Small intestine (tissue), 7 donors: ENCODE data around the gene PPM1D. TPM values are rescaled to one million over a fixed set of nuclear protein-coding genes. Genes with fewer than 3 reads are reported as not detected.

Source experiments
- DNase-seq, 2 donors: peaks; one replicate each; pipeline versions ENCODE4 v3.0.0 to v3.0.0-alpha.2; 2013
- FAIRE-seq: peaks from 2 replicates; lab custom pipeline; 2012; peaks lifted over from hg19 to GRCh38; lab: Jason Lieb, UNC
- H3K27ac ChIP-seq, 3 donors: one replicate each; pipeline ENCODE4 v1.5.1; 2013; ENCODE audit warnings: low read length in 2 of 3, mild to moderate bottlenecking in 2 of 3, control low read depth in 1 of 3, inconsistent platforms in 1 of 3, low read depth in 1 of 3, moderate library complexity in 1 of 3
- H3K27me3 ChIP-seq, 3 donors: one replicate each; pipeline ENCODE4 v1.6.1; 2013; ENCODE audit warnings: low read length in 3 of 3, inconsistent platforms in 1 of 3; ENCODE audit not compliant: control insufficient read depth in 3 of 3, insufficient read depth in 3 of 3
- H3K36me3 ChIP-seq, 3 donors: one replicate each; pipeline ENCODE4 v1.6.1; 2013; ENCODE audit warnings: low read length in 3 of 3, inconsistent platforms in 1 of 3, low read depth in 1 of 3, mild to moderate bottlenecking in 1 of 3, moderate library complexity in 1 of 3; ENCODE audit not compliant: control insufficient read depth in 3 of 3, insufficient read depth in 2 of 3
- H3K4me1 ChIP-seq, 3 donors: one replicate each; pipeline ENCODE4 v1.6.1; 2013; ENCODE audit warnings: low read length in 2 of 3, inconsistent platforms in 1 of 3, low read depth in 1 of 3, mild to moderate bottlenecking in 1 of 3, moderate library complexity in 1 of 3; ENCODE audit not compliant: control insufficient read depth in 3 of 3, insufficient read depth in 2 of 3
- H3K4me3 ChIP-seq, 3 donors: one replicate each; pipeline ENCODE4 v1.5.1; 2013; ENCODE audit warnings: low read length in 3 of 3, control low read depth in 1 of 3, inconsistent platforms in 1 of 3, low read depth in 1 of 3, mild to moderate bottlenecking in 1 of 3, moderate library complexity in 1 of 3
- H3K9me3 ChIP-seq, 2 donors: one replicate each; pipeline ENCODE4 v1.6.1; 2013; ENCODE audit warnings: low read depth in 1 of 2, low read length in 1 of 2; ENCODE audit not compliant: control insufficient read depth in 2 of 2, insufficient read depth in 1 of 2
- WGBS, 3 donors: extraction: QIAGEN DNeasy Blood & Tissue Kit; methylation state at CpG; one replicate each; pipeline ENCODE4 v1.1.7; 2013; 5-methylcytosine and 5-hydroxymethylcytosine counted together
- polyA plus RNA-seq, 4 donors: library from polyadenylated mRNA; stranded (reverse) in 3 of 4; unstranded in 1 of 4; fragments of 200-250 nt in 3 of 4; fragments of 120-200 nt in 1 of 4; gene quantifications; one replicate each; pipeline versions ENCODE4 v1.2.1 to v1.2.3, GENCODE V29; 2013
- donor health status: healthy with polysubstance abuse.
- donor health status: control.
- donor health status: control.
- donor health status: Bipolar disorder and iron deficiency.
- donor health status: healthy.

The PPM1D gene
- polyA plus RNA-seq, 4 donors, result 3.8 to 13.6 (median 5.7) TPM

GRCh38 chr17:60647705-60648104 lies 47.7 kb downstream of the PPM1D start:
- H3K4me3 ChIP-seq, result no peak overlapping the region
- no peaks in the 10 kb centered on the region for H3K4me1 ChIP-seq
- DNase-seq (no peak), FAIRE-seq (no peak)
- H3K9me3 ChIP-seq, result no peaks in the 10 kb centered on the region
- WGBS, 3 donors, result 90 to 96% (median 91%) methylated on average over 1 of the region's 1 CpG
- no peak overlapping the region for H3K27ac ChIP-seq
- H3K36me3 ChIP-seq, result peaks cover 2 to 26% (median 7%) of the 10 kb centered on the region in 3 donors
- H3K27me3 ChIP-seq, result no peaks in the 10 kb centered on the region

GRCh38 chr17:60652454-60653247 lies 52.7 kb downstream of the PPM1D start:
- peaks cover 2 to 24% (median 7%) of the 10 kb centered on the region in 3 donors for H3K36me3 ChIP-seq
- FAIRE-seq, result no peak
- WGBS, 3 donors, result 68 to 87% (median 76%) methylated on average over 2 of the region's 2 CpGs

GRCh38 chr17:60653569-60653968 lies 53.6 kb downstream of the PPM1D start:
- Histone ChIP-seq H3K27ac (no peak overlapping the region), H3K4me1 (no peaks in the 10 kb centered on the region), H3K9me3 (no peaks in the 10 kb centered on the region), H3K27me3 (no peaks in the 10 kb centered on the region), H3K4me3 (no peak overlapping the region), H3K36me3 (peaks cover 2 to 24% (median 5%) of the 10 kb centered on the region in 3 donors)
- WGBS, 3 donors, result 96 to 100% (median 100%) methylated on average over 1 of the region's 1 CpG
- DNase-seq (no peak), FAIRE-seq (no peak)

More at GRCh38 chr17:60652454-60653247, 52.7 kb downstream of the PPM1D start:
- no peak for DNase-seq
- Histone ChIP-seq H3K4me3 (no peak overlapping the region), H3K27ac (no peak overlapping the region), H3K4me1 (no peaks in the 10 kb centered on the region), H3K9me3 (no peaks in the 10 kb centered on the region), H3K27me3 (no peaks in the 10 kb centered on the region)

- WGBS, 3 donors, result 94 to 97% (median 96%) methylated on average over 5 of the region's 5 CpGs
- Histone ChIP-seq H3K36me3 (peaks cover 0 to 12% (median 2%) of the 10 kb centered on the region in 3 donors), H3K4me1 (no peaks in the 10 kb centered on the region), H3K9me3 (no peaks in the 10 kb centered on the region), H3K4me3 (no peak overlapping the region), H3K27me3 (no peaks in the 10 kb centered on the region), H3K27ac (no peak overlapping the region)
- no peak for FAIRE-seq
- DNase-seq, result no peak
Measured at GRCh38 chr17:60656499-60656898, 56.5 kb downstream of the PPM1D start.

GRCh38 chr17:60659156-60659555 lies 59.2 kb downstream of the PPM1D start:
- Histone ChIP-seq H3K9me3 (no peaks in the 10 kb centered on the region), H3K36me3 (peaks cover 0 to 11% (median 2%) of the 10 kb centered on the region in 3 donors), H3K27ac (no peak overlapping the region), H3K4me1 (no peaks in the 10 kb centered on the region), H3K27me3 (no peaks in the 10 kb centered on the region), H3K4me3 (no peak overlapping the region)
- WGBS, 3 donors, result 75 to 98% (median 85%) methylated on average over 1 of the region's 1 CpG
- FAIRE-seq, result no peak
- DNase-seq, result no peak

- H3K27ac ChIP-seq, result no peak overlapping the region
- H3K4me1 ChIP-seq, result no peaks in the 10 kb centered on the region
- H3K9me3 ChIP-seq, result no peaks in the 10 kb centered on the region
- WGBS, 3 donors, result 83 to 93% (median 93%) methylated on average over 2 of the region's 2 CpGs
- no peaks in the 10 kb centered on the region for H3K27me3 ChIP-seq
- no peak overlapping the region for H3K4me3 ChIP-seq
- no peak for DNase-seq
- FAIRE-seq, result no peak
- H3K36me3 ChIP-seq, result peaks cover 0 to 20% (median 7%) of the 10 kb centered on the region in 3 donors
Measured at GRCh38 chr17:60661489-60661888, 61.5 kb downstream of the PPM1D start.

- peaks cover 0 to 14% (median 5%) of the 10 kb centered on the region in 3 donors for H3K36me3 ChIP-seq
- H3K27me3 ChIP-seq, result no peaks in the 10 kb centered on the region
- no peak overlapping the region for H3K27ac ChIP-seq
- DNase-seq, result no peak
- no peaks in the 10 kb centered on the region for H3K4me1 ChIP-seq
- no peak for FAIRE-seq
- WGBS, 3 donors, result 88 to 100% (median 91%) methylated on average over 1 of the region's 1 CpG
- H3K9me3 ChIP-seq, result no peaks in the 10 kb centered on the region
- H3K4me3 ChIP-seq, result no peak overlapping the region
Measured at GRCh38 chr17:60664022-60664421, 64.0 kb downstream of the PPM1D start.

- H3K4me1 ChIP-seq, result no peaks in the 10 kb centered on the region
- FAIRE-seq (no peak), DNase-seq (no peak)
- no peak overlapping the region for H3K4me3 ChIP-seq
- H3K27me3 ChIP-seq, result no peaks in the 10 kb centered on the region
- 90 to 97% (median 91%) methylated on average over 5 of the region's 5 CpGs for WGBS, 3 donors
- H3K9me3 ChIP-seq, result no peaks in the 10 kb centered on the region
- no peak overlapping the region for H3K27ac ChIP-seq
- peaks cover 0 to 14% (median 5%) of the 10 kb centered on the region in 3 donors for H3K36me3 ChIP-seq
Measured at GRCh38 chr17:60665602-60666001, 65.6 kb downstream of the PPM1D start.
